Psoas muscle (tissue), 8 donors: ENCODE measurements around the gene LAG3. TPM values are rescaled to one million over a fixed set of nuclear protein-coding genes. Genes with fewer than 3 reads are reported as not detected.

Experiments
- ATAC-seq, 4 donors: fragments of 200-7000 bp; cut with Tn5 transposase; one replicate each; pipeline ENCODE4 v1.9.1; 2020; ENCODE audit warnings: moderate library complexity in 3 of 4, mild to moderate bottlenecking in 2 of 4
- DNase-seq, 2 donors: peaks; one replicate each; pipeline ENCODE4 v3.0.0-alpha.2; 2020
- H3K27ac ChIP-seq: fragments of 200-600 bp; one replicate; pipeline ENCODE4 v1.8.0; 2022
- H3K27me3 ChIP-seq, 3 donors: fragments of 200-600 bp in 1 of 3; one replicate each; pipeline versions ENCODE4 v1.6.1 to v1.8.0; 2013 to 2022; ENCODE audit warnings: low read length in 2 of 3, mild to moderate bottlenecking in 2 of 3, moderate library complexity in 1 of 3; ENCODE audit not compliant: insufficient read depth in 3 of 3
- H3K36me3 ChIP-seq, 2 donors: fragments of 200-600 bp in 1 of 2; one replicate each; pipeline versions ENCODE4 v1.6.1 to v1.8.0; 2013 to 2022; ENCODE audit warnings: low read depth in 1 of 2, mild to moderate bottlenecking in 1 of 2, moderate library complexity in 1 of 2; ENCODE audit not compliant: insufficient read depth in 1 of 2
- H3K4me1 ChIP-seq: fragments of 200-600 bp; one replicate; pipeline ENCODE4 v1.8.0; 2022
- H3K4me3 ChIP-seq: fragments of 200-600 bp; one replicate; pipeline ENCODE4 v1.8.0; 2022; ENCODE audit warnings: mild to moderate bottlenecking
- H3K9me3 ChIP-seq: fragments of 200-600 bp; one replicate; pipeline ENCODE4 v1.8.0; 2022
- CTCF ChIP-seq: fragments of 200-600 bp; IDR thresholded peaks from one replicate; pipeline ENCODE4 v1.8.0; 2022; ENCODE audit warnings: antibody characterized with exemption
- WGBS, 3 donors: extraction: QIAGEN DNeasy Blood & Tissue Kit; methylation state at CpG; one replicate each; pipeline versions ENCODE4 v1.1.6 to v1.1.7; 2013; 5-methylcytosine and 5-hydroxymethylcytosine counted together
- intact Hi-C, 2 donors: fragments of 100-400 bp; cut with DNase I; formaldehyde crosslinking; loops; one replicate each; pipeline versions ENCODE4 v1.11.0 to v1.14.2; 2022
- polyA plus RNA-seq, 3 donors: library from polyadenylated mRNA; stranded (reverse); fragments of 200-250 nt; gene quantifications; one replicate each; pipeline ENCODE4 v1.2.3, GENCODE V29; 2013
- total RNA-seq, 4 donors: library from RNA; stranded (reverse); fragmentation: NEBNext Ultra II Directional in 2 of 4; extraction: Animal tissue kit (Norgen Biotek cat#: 25700) in 2 of 4; gene quantifications; one replicate each; pipeline versions ENCODE4 v1.2.1 to v1.2.4, GENCODE V29; 2021 to 2023
- donor health status: healthy with polysubstance abuse.
- donor health status: DM: no; HTN: no; CAD: no; lungs with moderate emphysema.
- donor health status: Bipolar disorder and iron deficiency.
- donor health status: healthy.
- donor health status: DM: yes; HTN: yes; CAD: no.
- donor health status: DM: no; HTN: no; CAD: no.
- donor health status: DM: no; HTN: no; CAD: no.
- donor health status: DM: yes; HTN: yes; CAD: no.

The LAG3 gene
- total and polyA plus RNA-seq, 7 donors, result 0.05 to 0.24 (median 0.08) TPM; not detected in 3

- H3K4me3 ChIP-seq, result peak overlapping the region; percentile 84
- ATAC-seq (no peak), DNase-seq (no peak)
These were observed 8.9 kb upstream of the LAG3 start for GRCh38 chr12:6763380-6763779.

GRCh38 chr12:6764011-6764828, 8.1 kb upstream of the LAG3 start:
- no peak for TF ChIP-seq CTCF
- peak; percentile 90 to 94 for DNase-seq
- H3K27ac ChIP-seq, result peak overlapping the region; percentile 80
- intact Hi-C loops, result no loop called here
- ATAC-seq, result peak; percentile 82 to 89 (median 86)
- no peaks in the 10 kb centered on the region for H3K36me3 ChIP-seq
- H3K4me3 ChIP-seq, result peak overlapping the region; percentile 84
- peaks cover 25% of the 10 kb centered on the region for H3K4me1 ChIP-seq
- 3 to 6% (median 4%) methylated on average over 15 to 16 of the region's 16 CpGs for WGBS, 3 donors
- H3K9me3 ChIP-seq, result no peaks in the 10 kb centered on the region
- peaks cover 0 to 9% (median 0%) of the 10 kb centered on the region in 3 donors for H3K27me3 ChIP-seq

More at GRCh38 chr12:6763380-6763779, 8.9 kb upstream of the LAG3 start:
- intact Hi-C loops, result no loop called here
- WGBS, 3 donors, result 50 to 56% (median 53%) methylated on average over 4 of the region's 4 CpGs
- Histone ChIP-seq H3K4me1 (peaks cover 17% of the 10 kb centered on the region), H3K27ac (peak overlapping the region; percentile 80), H3K9me3 (no peaks in the 10 kb centered on the region), H3K36me3 (no peaks in the 10 kb centered on the region), H3K27me3 (peaks cover 0 to 9% (median 0%) of the 10 kb centered on the region in 3 donors)
- TF ChIP-seq CTCF, result no peak

GRCh38 chr12:6765048-6765633, 7.2 kb upstream of the LAG3 start:
- H3K9me3 ChIP-seq, result no peaks in the 10 kb centered on the region
- peak overlapping the region; percentile 84 for H3K4me3 ChIP-seq
- no peak for TF ChIP-seq CTCF
- H3K4me1 ChIP-seq, result peaks cover 26% of the 10 kb centered on the region
- ATAC-seq (no peak), DNase-seq (no peak)
- peaks cover 0 to 9% (median 0%) of the 10 kb centered on the region in 3 donors for H3K27me3 ChIP-seq
- H3K27ac ChIP-seq, result peak overlapping the region; percentile 80
- whole genome bisulfite sequencing, 3 donors, result 42 to 51% (median 44%) methylated on average over 7 of the region's 7 CpGs
- intact Hi-C loops, result no loop called here
- no peaks in the 10 kb centered on the region for H3K36me3 ChIP-seq

- Histone ChIP-seq H3K36me3 (no peaks in the 10 kb centered on the region), H3K4me1 (peaks cover 26% of the 10 kb centered on the region), H3K9me3 (no peaks in the 10 kb centered on the region), H3K27me3 (peaks cover 0 to 9% (median 0%) of the 10 kb centered on the region in 3 donors), H3K27ac (peak within 1 kb of the TSS; percentile 80), H3K4me3 (peak within 1 kb of the TSS; percentile 84)
- ATAC-seq (peak; percentile 14 to 26 (median 15)), DNase-seq (peak; percentile 86)
- 5 to 9% (median 6%) methylated on average over 35 to 63 of the region's 63 CpGs for WGBS, 3 donors
- no peak for TF ChIP-seq CTCF
- intact Hi-C loops, result loop anchor here in 1 of 2 donors (1.0 kb wide), 1 partner anchor 13 kb away; the partner anchor contains the start of gene MLF2
These were observed 6.4 kb upstream of the LAG3 start, which contains the start of gene PTMS for GRCh38 chr12:6765634-6766581. TSS of gene PTMS (plus strand) at chr12:6766363. CDS start at chr12:6766706, 343 bp downstream.
